GM19023 (cell line): ENCODE measurements around the gene ZYG11B.
"Not testable (repeated sequence)": the region's sequence is repeated elsewhere in the genome, so short reads cannot be mapped to it uniquely, and the experiment has no call there.

Source experiments
- ATAC-seq: cut with Tn5 transposase; IDR thresholded peaks from one replicate; pipeline ENCODE4 v1.9.1; 2021; ENCODE audit warnings: mild to moderate bottlenecking, moderate library complexity; ENCODE audit not compliant: unreplicated experiment

The ZYG11B gene

GRCh38 chr1:52751589-52752483 lies 25.6 kb downstream of the ZYG11B start:
- ATAC-seq = no peak

GRCh38 chr1:52752484-52752826 lies 26.2 kb downstream of the ZYG11B start:
- ATAC-seq = no peak

- ATAC-seq = no peak
Measured at GRCh38 chr1:52753169-52753568, 26.9 kb downstream of the ZYG11B start.

- no peak for ATAC-seq
Measured at GRCh38 chr1:52756020-52756419, 29.8 kb downstream of the ZYG11B start.

- ATAC-seq = no peak
Measured at GRCh38 chr1:52759908-52760307, 33.7 kb downstream of the ZYG11B start.

GRCh38 chr1:52767596-52768280 lies 41.5 kb downstream of the ZYG11B start:
- no peak for ATAC-seq

- ATAC-seq = no peak
Measured at GRCh38 chr1:52769346-52770033, 43.2 kb downstream of the ZYG11B start.

- ATAC-seq = no peak
Measured at GRCh38 chr1:52771384-52771783, 45.1 kb downstream of the ZYG11B start.

GRCh38 chr1:52786148-52786547 lies 59.9 kb downstream of the ZYG11B start:
- no peak for ATAC-seq

- ATAC-seq = not testable (repeated sequence)
Measured at GRCh38 chr1:52790429-52790828, 64.2 kb downstream of the ZYG11B start.

GRCh38 chr1:52792036-52792435 lies 65.8 kb downstream of the ZYG11B start:
- no peak for ATAC-seq

- not testable (repeated sequence) for ATAC-seq
Measured at GRCh38 chr1:52793717-52794116, 67.5 kb downstream of the ZYG11B start.

GRCh38 chr1:52795464-52795863 lies 69.2 kb downstream of the ZYG11B start:
- ATAC-seq = no peak

GRCh38 chr1:52798331-52798730 lies 72.1 kb downstream of the ZYG11B start:
- no peak for ATAC-seq

- no peak for ATAC-seq
Measured at GRCh38 chr1:52801011-52801410, 74.8 kb downstream of the ZYG11B start.

- ATAC-seq = not testable (repeated sequence)
Measured at GRCh38 chr1:52804083-52804482, 77.8 kb downstream of the ZYG11B start.

- no peak for ATAC-seq
Measured at GRCh38 chr1:52814465-52814864, 88.2 kb downstream of the ZYG11B start.

- not testable (repeated sequence) for ATAC-seq
Measured at GRCh38 chr1:52820830-52821229, 94.6 kb downstream of the ZYG11B start.

GRCh38 chr1:52825868-52826267 lies 99.6 kb downstream of the ZYG11B start:
- ATAC-seq = no peak

- ATAC-seq = no peak
Measured at GRCh38 chr1:52834798-52835197, 108.5 kb downstream of the ZYG11B start.

GRCh38 chr1:52836035-52836434 lies 109.8 kb downstream of the ZYG11B start:
- ATAC-seq = no peak

GRCh38 chr1:52839175-52839574 lies 112.9 kb downstream of the ZYG11B start:
- ATAC-seq = not testable (repeated sequence)
